Right cardiac atrium (tissue), 5 donors: ENCODE measurements around the gene ATP9A. TPM values are rescaled to one million over a fixed set of nuclear protein-coding genes. Genes with fewer than 3 reads are reported as not detected.
"Not testable (repeated sequence)": the region's sequence is repeated elsewhere in the genome, so short reads cannot be mapped to it uniquely, and the experiment has no call there.

Source experiments
- ATAC-seq, 2 donors: fragments of 200-7000 bp; cut with Tn5 transposase; one replicate each; pipeline versions ENCODE4 v1.8.0 to v1.9.1; 2020; ENCODE audit warnings: moderate library complexity in 2 of 2, mild to moderate bottlenecking in 1 of 2
- DNase-seq, 3 donors: peaks; one replicate each; pipeline ENCODE4 v3.0.0-alpha.2; 2020
- H3K27ac ChIP-seq: one replicate; pipeline ENCODE4 v1.5.1; 2013; ENCODE audit warnings: mild to moderate bottlenecking, low read length, control low read depth, moderate library complexity
- H3K27me3 ChIP-seq: one replicate; pipeline ENCODE4 v1.6.1; 2013; ENCODE audit not compliant: control insufficient read depth, insufficient read depth
- H3K4me1 ChIP-seq: one replicate; pipeline ENCODE4 v1.6.1; 2013; ENCODE audit warnings: low read length; ENCODE audit not compliant: control insufficient read depth, insufficient read depth
- H3K4me3 ChIP-seq: one replicate; pipeline ENCODE4 v1.5.1; 2013; ENCODE audit warnings: low read length, control low read depth
- H3K9me3 ChIP-seq: one replicate; pipeline ENCODE4 v1.6.1; 2013; ENCODE audit warnings: low read length; ENCODE audit not compliant: control insufficient read depth
- WGBS: extraction: QIAGEN DNeasy Blood & Tissue Kit; methylation state at CpG from one replicate; pipeline ENCODE4 v1.1.7; 2013; 5-methylcytosine and 5-hydroxymethylcytosine counted together
- intact Hi-C, 4 donors: fragments of 100-400 bp; cut with DNase I; formaldehyde crosslinking; loops; one replicate each; pipeline versions ENCODE4 v1.11.0 to v1.14.0; 2022 to 2023
- polyA plus RNA-seq: library from polyadenylated mRNA; stranded (reverse); fragments of 200-250 nt; gene quantifications from one replicate; pipeline ENCODE4 v1.2.3, GENCODE V29; 2013
- total RNA-seq, 4 donors: library from RNA; stranded (reverse); fragmentation: NEBNext Ultra II Directional; extraction: Animal tissue kit (Norgen Biotek cat#: 25700); gene quantifications; one replicate each; pipeline ENCODE4 v1.2.1, GENCODE V29; 2021
- donor health status: healthy with polysubstance abuse.
- donor health status: DM: no; HTN: yes; CAD: no.
- donor health status: DM: no; HTN: no; CAD: no.
- donor health status: DM: no; HTN: yes; CAD: no; lungs with severe emphysema.
- donor health status: DM: yes; HTN: yes; CAD: no.

The ATP9A gene
- total and polyA plus RNA-seq, 5 donors: 6.2 to 23.9 (median 19.4) TPM

DNA sequence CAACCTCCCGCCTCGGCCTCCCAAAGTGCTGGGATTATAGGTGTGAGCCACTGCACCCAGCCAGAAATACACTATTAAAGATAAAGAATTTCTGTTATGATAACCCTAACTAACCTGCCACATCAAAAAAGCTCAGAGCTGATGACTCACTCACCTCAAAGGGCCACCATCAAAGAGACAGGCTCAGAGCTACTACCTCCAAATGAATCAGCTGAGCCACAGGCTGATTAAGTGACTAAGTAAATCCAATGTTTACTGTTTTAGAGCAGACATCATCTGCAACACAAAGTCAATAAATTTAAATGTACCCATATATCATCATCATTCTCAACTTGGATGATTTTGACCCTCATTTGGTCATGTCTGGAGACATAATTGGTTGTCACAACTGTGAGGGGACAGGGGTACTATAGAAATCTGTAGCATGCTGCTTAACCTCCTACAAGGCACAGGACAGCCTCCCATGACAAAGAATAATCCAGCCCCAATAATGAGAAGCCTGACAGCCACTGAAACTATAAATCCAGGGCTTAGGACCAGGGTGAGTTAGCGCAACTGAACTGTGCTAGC, 106.5 kb downstream of the ATP9A start:
- intact Hi-C loops: no loop called here
- WGBS: 95% methylated on average over 3 of the region's 3 CpGs

GRCh38 chr20:51660672-51661608, 107.2 kb downstream of the ATP9A start:
- no peak overlapping the region for H3K27ac ChIP-seq
- no peaks in the 10 kb centered on the region for H3K27me3 ChIP-seq
- no peak overlapping the region for H3K4me3 ChIP-seq
- DNase-seq (no peak), ATAC-seq (no peak)
- WGBS: 82% methylated on average over 7 of the region's 7 CpGs
- intact Hi-C loops: no loop called here
- no peaks in the 10 kb centered on the region for H3K9me3 ChIP-seq
- H3K4me1 ChIP-seq: no peaks in the 10 kb centered on the region

More for the DNA sequence above, 106.5 kb downstream of the ATP9A start:
- DNase-seq (no peak), ATAC-seq (peak in 1 of 2 donors; percentile 34)
- no peaks in the 10 kb centered on the region for H3K27me3 ChIP-seq
- H3K27ac ChIP-seq: no peak overlapping the region
- no peak overlapping the region for H3K4me3 ChIP-seq
- no peaks in the 10 kb centered on the region for H3K4me1 ChIP-seq
- H3K9me3 ChIP-seq: no peaks in the 10 kb centered on the region

DNA sequence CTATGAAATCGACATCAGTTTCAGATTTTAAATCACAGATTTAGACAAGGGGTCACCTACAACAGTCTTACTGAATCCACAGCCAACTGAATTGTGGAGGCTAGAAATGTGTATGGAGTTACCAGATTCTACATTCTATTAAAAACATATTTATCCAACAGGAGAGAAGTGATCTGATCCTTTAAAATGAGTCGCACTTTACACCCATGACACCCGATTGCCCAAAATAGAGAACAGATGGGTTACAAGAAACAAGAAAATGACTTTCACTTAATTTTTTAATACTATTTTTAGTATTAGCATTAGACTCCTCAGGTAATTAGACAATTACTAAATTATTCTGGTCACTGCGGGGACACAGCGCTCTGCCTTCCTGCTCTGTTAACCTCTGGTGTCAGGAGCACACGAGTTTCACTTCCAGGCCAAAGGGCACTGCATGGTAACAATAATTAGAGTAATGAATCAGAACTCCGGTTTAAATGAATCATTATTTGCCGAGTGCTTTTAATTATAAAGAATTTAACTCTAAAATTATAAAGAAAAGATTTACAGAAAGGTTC, 108.6 kb downstream of the ATP9A start:
- no peak overlapping the region for H3K4me3 ChIP-seq
- no peaks in the 10 kb centered on the region for H3K9me3 ChIP-seq
- H3K4me1 ChIP-seq: no peaks in the 10 kb centered on the region
- ATAC-seq: no peak
- WGBS: 85% methylated on average over 8 of the region's 8 CpGs
- DNase-seq: no peak
- H3K27ac ChIP-seq: no peak overlapping the region
- H3K27me3 ChIP-seq: no peaks in the 10 kb centered on the region
- intact Hi-C loops: no loop called here

DNA sequence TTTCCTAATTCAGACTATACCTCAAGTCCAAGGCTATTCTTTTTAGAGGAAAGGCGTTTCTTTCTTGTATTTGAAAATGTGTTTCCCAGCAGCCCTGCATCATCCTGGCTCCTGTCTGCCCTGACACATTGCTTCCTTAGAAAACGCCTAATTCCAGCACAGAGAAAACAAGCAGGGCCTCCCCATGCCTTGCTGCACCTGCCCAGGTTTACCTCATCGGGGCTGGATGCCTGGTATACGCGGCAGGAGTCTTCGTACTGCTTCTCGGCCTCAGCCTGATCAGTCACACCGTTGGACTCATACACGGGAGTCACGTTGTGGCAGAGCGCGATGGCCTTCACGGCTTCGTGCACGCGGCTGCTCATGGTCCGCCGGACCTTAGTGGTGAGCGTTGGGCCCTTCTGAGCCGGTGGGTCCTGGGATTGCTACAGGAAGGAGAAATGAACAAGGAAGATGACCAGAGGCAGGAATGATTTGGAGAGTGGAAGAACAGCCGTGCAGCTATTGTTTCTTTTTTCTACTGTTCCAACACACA, 111.4 kb downstream of the ATP9A start:
- no peak overlapping the region for H3K27ac ChIP-seq
- H3K9me3 ChIP-seq: no peaks in the 10 kb centered on the region
- 93% methylated on average over 21 of the region's 21 CpGs for WGBS
- ATAC-seq (no peak), DNase-seq (no peak)
- no peak overlapping the region for H3K4me3 ChIP-seq
- no peaks in the 10 kb centered on the region for H3K27me3 ChIP-seq
- H3K4me1 ChIP-seq: no peaks in the 10 kb centered on the region
- intact Hi-C loops: no loop called here

- H3K4me3 ChIP-seq, ATAC-seq, DNase-seq, H3K27ac ChIP-seq, H3K27me3 ChIP-seq, H3K4me1 ChIP-seq, H3K9me3 ChIP-seq, intact Hi-C loops: not testable (repeated sequence)
- WGBS: 93% methylated on average over 5 of the region's 5 CpGs
Observed at GRCh38 chr20:51656089-51656488, 112.1 kb downstream of the ATP9A start.

GRCh38 chr20:51654495-51654894, 113.7 kb downstream of the ATP9A start:
- Histone ChIP-seq H3K4me3 (no peak overlapping the region), H3K27ac (no peak overlapping the region), H3K27me3 (no peaks in the 10 kb centered on the region), H3K4me1 (no peaks in the 10 kb centered on the region), H3K9me3 (no peaks in the 10 kb centered on the region)
- intact Hi-C loops: no loop called here
- WGBS: 85% methylated on average over 5 of the region's 5 CpGs
- ATAC-seq (no peak), DNase-seq (no peak)

- WGBS: 87% methylated on average over 4 of the region's 4 CpGs
- ATAC-seq (no peak), DNase-seq (no peak)
- intact Hi-C loops: no loop called here
- H3K27me3 ChIP-seq: no peaks in the 10 kb centered on the region
- no peaks in the 10 kb centered on the region for H3K4me1 ChIP-seq
- H3K4me3 ChIP-seq: no peak overlapping the region
- no peaks in the 10 kb centered on the region for H3K9me3 ChIP-seq
- H3K27ac ChIP-seq: no peak overlapping the region
Observed at GRCh38 chr20:51654060-51654459, 114.1 kb downstream of the ATP9A start.

GRCh38 chr20:51653226-51653625, 115.0 kb downstream of the ATP9A start:
- no peaks in the 10 kb centered on the region for H3K27me3 ChIP-seq
- no peak for DNase-seq
- no peak overlapping the region for H3K27ac ChIP-seq
- intact Hi-C loops: no loop called here
- H3K4me3 ChIP-seq: no peak overlapping the region
- 84% methylated on average over 6 of the region's 6 CpGs for WGBS
- H3K9me3 ChIP-seq: no peaks in the 10 kb centered on the region
- H3K4me1 ChIP-seq: no peaks in the 10 kb centered on the region
- no peak for ATAC-seq

- WGBS: 63% methylated on average over 12 of the region's 12 CpGs
- H3K4me1 ChIP-seq: no peaks in the 10 kb centered on the region
- H3K27me3 ChIP-seq: no peaks in the 10 kb centered on the region
- peak in 1 of 2 donors; percentile 47 for ATAC-seq
- no peak for DNase-seq
- intact Hi-C loops: no loop called here
- no peaks in the 10 kb centered on the region for H3K9me3 ChIP-seq
- no peak overlapping the region for H3K4me3 ChIP-seq
- no peak overlapping the region for H3K27ac ChIP-seq
Observed at GRCh38 chr20:51651921-51652549, 116.2 kb downstream of the ATP9A start.

- no peak overlapping the region for H3K4me3 ChIP-seq
- WGBS: 58% methylated on average over 5 of the region's 5 CpGs
- no peaks in the 10 kb centered on the region for H3K4me1 ChIP-seq
- no peaks in the 10 kb centered on the region for H3K9me3 ChIP-seq
- intact Hi-C loops: no loop called here
- no peaks in the 10 kb centered on the region for H3K27me3 ChIP-seq
- ATAC-seq (no peak), DNase-seq (no peak)
- H3K27ac ChIP-seq: no peak overlapping the region
Observed at GRCh38 chr20:51650685-51651134, 117.5 kb downstream of the ATP9A start.
